GM18907 (cell line): Measurements from ENCODE around the gene RPS17.
"Not testable (repeated sequence)": the region's sequence is repeated elsewhere in the genome, so short reads cannot be mapped to it uniquely, and the experiment has no call there.

Experiments
- ATAC-seq: cut with Tn5 transposase; IDR thresholded peaks from one replicate; pipeline ENCODE4 v1.9.1; 2021; ENCODE audit warnings: mild to moderate bottlenecking, moderate library complexity; ENCODE audit not compliant: unreplicated experiment

The RPS17 gene

DNA sequence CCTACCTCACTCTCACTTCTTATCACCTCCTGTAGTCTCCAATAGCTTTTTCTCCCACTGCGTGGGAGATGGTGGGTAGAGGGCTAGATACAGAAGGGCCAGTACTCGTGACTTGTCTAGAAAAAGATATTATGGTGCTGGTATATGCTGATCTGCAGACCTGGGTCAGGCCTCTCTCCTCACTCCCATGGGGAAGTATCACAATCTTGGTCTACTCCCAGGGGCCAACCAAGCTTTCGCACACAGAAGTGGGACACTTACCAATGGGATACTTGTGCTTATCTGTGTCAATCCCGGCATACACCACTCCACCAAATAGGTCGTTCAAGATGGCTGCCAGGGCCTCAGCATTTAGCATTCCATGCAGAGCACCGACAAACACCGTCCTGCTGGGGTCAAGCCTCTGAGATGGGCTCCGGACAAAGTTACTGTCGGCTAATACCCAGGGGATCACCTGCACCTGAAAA lies 9.0 kb upstream of the RPS17 start:
- no peak for ATAC-seq

DNA sequence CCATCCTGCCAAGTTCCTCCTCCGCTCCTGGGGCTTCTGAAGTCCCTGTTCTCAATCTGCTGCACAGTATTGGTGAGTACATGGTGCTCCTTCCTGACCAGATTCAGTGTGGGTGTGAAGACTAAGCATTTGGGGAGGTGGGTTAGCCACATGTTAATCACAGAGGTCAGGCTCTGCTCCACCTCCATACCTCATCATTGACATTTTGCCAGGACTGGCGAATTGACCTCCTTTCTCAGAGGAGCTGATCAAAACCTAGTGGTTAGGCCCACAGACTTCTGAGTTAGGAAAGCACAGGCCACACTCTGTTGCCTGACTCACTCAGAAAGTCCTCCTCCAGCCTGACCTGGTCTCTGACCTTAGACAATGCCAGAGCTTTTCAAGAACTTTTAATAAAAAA lies 8.4 kb upstream of the RPS17 start:
- no peak for ATAC-seq

DNA sequence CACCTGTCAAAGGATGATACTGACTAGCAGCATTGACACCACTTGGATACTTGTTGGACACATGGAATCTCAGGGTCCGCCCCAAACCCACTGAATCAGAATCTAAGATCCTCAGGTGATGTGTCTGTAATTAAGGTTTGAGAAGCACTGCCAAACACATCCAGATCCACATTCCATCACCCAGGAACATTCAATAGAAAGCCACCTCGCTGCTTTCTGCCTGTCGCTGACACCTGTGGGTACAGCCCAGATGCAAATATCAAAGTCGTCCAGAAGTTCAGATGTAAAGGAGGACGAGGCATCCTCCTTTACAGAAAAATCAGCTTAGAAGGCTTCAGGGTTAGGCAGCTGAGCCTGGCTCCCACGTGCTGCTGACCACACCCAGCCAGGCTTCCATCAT lies 5.2 kb upstream of the RPS17 start:
- ATAC-seq: no peak

DNA sequence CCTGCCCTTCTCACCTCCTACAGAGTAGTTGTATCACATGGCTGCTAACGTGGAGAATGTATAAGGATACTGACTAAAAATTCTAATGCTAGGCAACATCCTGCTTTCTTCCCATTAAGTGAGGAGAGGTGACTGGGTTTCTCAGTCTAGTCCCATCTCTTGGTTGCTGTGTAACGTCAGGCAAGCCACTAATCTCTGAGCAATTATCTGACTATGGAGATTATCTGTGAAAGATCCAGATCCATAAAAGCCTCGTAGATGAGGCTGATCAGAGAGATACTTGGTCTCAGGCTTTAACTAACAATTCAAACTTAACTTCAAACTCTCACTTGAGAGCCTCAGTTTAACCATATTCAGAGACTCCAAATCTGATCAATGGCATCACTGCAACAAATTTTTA lies 4.7 kb upstream of the RPS17 start:
- no peak for ATAC-seq

DNA sequence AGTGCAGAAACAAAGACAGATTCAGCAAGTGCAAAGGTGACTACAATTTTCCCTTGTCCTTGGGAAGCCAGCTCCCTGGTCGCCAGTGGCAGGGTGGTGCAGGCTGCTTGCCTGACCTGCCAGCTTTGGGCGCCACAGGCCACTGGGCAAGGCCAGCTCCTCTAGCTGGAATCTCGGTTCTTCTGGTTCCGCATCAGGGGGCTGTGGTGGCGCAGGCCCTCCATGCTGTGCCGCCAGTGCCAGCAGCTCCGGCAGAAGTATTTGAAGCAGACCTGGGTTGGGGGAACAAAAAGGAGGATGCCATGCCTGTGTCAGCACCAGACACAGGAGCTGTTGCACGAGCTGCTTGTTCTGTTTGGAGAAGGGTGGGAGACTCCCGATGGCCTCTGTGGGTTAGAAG lies 4.2 kb upstream of the RPS17 start:
- ATAC-seq: no peak

DNA sequence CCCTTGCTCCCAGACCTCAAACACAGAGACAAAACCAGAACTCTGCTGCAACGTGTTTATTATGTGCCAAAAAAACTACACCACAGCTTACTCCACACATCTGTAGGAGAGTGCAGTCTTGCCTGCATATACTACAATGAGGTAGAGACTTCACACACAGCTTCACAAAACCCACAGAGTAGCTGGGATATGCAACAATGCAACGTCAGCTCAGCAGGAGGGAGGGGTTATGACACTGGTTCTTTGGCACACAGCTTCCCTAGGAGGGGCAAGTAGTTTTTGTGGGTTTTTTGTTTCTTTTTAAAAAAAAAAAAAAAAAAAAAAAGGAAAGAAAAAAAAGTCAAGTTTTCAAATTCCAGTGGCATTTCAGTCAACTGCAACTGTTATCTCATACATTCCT lies 2.9 kb upstream of the RPS17 start:
- ATAC-seq: no peak

DNA sequence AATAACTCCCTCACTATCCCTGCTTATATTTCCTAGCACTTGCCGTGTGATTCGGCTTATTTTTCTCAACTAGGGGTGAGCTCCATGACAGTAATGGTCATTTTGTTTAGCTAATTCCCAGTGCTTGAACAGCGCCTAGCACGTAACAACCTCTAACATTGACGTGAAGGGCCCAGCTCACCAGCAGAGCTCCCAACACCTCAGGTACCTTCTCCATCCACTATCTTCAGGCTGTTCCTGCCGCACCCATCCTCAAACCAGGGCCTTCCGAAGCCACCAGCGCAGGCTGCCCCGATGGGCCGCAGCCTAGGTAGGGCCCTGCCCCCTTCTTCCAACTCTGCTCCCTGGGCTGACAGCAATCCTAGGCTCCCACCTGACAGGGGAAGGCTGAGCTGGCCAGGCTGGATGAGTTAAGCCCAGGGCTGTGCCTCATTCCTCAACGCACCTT lies 751 bp upstream of the RPS17 start:
- ATAC-seq: no peak

DNA sequence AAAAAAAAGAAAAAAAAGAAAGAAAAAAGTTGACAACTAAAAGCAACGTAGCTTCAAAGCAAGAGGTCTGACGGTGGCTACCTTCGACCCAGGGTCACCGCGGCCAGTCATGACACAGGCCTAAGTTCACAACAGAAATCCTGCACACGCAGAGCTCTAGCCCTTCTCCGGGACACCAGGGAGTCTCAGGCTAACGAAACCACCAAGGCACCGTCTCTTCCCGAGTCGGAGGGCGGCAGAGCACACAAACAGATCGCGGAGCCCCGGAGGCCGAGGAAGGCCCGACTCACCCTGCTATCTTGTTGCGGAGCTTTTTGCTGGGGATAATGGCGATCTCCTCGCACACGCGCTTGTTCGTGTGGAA lies 584 bp downstream of the RPS17 start:
- ATAC-seq: peak; percentile 7

DNA sequence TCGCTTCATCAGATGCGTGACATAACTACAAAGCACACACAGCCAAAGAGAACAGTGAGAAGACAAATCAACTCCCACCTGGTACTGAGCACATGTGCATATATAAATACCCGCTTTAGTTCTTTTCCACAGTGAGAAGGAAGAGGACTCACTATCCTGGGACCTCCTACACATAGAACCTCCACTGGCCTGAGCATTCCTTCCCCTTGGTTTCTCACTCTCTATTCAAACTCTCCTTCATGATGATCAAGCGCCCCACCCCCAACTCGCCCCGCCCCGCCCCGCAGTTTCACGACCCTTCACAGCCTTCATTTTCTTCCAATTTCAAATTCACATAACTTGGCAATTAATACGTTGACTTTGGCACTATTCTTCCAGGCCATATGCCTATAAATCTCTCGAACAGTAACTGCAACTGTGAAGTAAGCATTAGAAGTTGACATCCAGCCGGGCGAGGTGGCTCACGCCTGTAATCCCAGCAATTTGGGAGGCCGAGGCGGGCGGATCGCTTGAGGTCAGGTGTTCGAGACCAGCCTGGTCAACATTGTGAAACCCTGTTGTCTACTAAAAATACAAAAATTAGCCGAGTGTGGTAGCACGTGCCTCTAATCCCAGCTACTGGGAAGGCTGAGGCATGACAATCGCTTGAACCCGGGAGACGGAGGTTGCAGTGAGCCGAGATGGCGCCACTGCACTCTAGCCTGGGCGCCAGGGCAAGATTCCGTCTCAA lies 1.1 kb downstream of the RPS17 start:
- ATAC-seq: no peak

DNA sequence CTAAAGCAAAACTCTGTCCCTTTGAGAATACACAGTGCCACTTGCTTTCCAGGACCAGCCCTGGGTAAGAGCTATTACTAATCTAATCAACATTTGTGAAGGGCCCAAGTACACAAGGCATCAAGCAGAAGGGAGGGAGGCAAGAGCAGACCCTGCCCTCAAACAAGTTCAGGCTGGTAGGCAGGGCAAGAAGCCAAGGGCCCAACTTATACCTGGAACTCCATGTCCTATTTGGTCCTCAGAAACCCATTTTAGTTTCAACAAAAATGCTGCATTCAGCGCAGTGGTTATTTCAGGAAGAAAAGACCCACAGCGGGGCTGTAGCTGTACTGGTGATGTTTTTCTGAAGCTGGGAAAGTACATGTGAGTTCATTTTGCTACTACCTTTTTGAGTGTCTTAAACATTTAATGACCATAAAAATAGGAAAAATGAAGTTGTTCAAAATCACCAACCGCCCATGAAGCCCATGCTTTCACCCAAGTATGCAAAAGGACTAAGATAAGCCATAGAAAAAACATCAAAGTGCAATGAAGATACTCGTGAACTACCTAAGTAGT lies 2.8 kb downstream of the RPS17 start:
- no peak for ATAC-seq

DNA sequence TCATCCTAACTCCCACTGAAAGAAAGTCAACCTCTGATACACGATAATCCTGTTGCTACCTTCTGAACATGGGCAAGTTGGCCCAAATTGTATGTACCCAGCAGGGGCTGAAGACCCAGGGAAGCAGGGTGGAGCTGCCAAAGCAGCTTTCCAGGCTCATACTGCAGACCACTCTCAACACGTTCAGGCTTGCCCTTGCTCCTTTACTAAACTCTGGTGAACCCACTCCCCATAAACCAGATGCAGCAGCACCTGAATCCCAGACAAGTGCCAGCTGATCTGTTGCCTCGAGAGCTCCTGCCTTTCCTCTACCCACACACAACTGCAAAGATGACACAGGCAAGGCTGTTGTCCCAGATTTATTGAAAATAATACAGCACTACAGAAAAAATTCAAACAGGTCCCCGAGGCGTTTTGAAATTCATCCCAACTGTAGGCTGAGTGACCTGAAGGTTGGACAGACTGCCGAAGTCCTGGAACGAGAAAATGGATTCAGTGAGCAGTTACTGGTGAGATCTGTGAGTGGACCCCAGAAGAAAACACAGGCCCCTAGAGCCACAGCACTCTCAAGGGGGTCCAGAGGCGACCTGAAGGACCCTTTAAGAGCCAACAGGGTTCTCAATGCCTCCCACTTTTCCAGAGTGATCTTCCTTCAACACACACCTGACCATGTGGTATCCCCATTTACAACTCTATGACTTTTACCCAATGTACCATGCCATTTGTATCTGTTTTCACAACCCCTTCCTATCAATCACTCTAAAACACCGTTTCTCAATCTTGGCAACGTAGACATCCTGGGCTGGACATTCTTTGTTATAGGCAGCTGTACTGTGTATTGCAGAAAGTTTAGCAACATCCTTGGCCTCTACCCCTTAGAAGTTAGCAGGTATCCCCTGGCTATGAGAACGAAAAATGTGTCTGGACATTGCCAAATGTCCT lies 3.6 kb downstream of the RPS17 start:
- no peak for ATAC-seq

DNA sequence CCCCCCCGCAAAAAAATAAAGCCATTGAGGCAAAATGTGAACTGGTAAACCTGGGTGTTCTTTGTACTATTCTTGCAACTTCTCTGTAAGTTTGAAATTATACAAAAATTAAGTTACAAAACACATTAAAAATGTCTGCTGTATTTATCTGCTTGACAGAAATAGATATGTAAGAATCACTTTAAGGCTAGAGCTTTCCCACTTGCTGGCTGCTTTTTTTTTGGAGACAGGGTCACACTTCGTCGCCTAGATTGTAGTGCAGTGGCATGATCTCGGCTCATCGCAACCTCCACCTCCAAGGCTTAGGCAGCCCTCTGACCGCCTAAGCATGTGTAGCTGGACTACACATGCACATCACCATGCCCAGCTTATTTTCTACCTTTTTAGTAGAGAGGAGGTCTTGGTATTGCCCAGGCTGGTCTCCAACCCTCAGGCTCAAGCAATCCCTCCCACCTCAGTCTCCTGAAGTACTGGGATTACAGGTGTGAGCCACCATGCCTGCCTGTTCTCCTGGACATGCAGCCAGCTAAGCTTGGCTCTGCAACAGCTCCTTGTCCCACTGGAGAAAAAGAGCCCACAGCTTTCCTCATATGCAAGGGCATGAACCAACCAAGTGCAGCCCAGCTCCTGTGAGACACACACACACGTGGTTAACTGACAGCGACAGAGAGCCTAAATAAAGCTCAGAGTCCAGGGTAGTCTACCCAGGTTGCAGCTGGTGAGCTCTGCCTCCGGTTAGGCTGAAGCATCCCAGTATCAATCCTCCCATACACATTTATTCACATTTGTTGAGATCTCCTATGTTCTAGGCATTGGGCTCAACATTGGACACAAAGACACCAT lies 4.5 kb downstream of the RPS17 start:
- ATAC-seq: no peak

DNA sequence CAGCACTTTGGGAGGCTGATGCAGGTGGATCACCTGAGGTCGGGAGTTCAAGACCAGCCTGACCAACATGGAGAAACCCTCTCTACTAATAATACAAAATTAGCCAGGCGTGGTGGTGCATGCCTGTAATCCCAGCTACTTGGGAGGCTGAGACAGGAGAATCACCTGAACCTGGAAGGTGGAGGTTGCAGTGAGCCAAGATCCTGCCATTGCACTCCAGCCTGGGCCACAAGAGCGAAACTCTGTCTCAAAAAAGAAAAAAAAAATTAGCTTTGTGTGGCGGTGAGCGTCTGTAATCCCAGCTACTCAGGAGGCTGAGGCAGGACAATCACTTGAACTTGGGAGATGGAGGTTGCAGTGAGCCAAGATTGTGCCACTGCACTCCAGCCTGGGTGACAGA lies 5.1 kb downstream of the RPS17 start:
- not testable (repeated sequence) for ATAC-seq

DNA sequence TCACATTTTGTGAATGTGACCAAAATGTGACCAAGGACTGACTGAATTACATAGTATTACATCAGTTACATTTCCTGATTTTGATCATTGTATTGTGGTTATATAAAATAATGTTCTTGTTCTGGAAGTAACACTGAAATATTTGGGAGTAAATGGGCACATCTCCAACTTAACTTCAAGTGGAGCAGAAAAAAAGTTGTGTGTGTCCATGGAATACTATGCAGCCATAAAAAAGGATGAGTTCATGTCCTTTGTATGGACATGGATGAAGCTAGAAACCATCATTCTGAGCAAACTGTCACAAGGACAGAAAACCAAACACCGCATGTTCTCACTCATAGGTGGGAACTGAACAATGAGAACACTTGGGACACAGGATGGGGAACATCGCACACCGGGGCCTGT lies 5.8 kb downstream of the RPS17 start:
- not testable (repeated sequence) for ATAC-seq

DNA sequence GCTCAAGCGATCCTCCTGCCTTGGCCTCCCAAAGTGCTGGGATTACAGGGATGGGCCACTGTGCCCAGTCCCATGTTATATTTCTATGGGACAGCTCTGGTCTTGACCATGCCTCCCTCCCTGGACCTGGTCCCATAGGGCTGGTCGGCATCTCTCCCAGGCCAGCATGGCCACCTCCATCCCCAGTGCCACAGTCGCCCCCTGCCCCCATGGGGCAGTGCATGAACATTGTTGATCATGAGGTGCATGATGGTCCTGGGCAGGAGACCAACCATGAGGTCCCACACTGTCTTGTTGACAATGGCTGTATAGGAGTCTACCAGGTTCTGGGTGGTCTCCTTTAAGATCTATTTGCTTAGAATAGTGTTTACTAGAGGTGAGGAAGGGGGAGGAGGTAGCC lies 6.5 kb downstream of the RPS17 start:
- no peak for ATAC-seq

DNA sequence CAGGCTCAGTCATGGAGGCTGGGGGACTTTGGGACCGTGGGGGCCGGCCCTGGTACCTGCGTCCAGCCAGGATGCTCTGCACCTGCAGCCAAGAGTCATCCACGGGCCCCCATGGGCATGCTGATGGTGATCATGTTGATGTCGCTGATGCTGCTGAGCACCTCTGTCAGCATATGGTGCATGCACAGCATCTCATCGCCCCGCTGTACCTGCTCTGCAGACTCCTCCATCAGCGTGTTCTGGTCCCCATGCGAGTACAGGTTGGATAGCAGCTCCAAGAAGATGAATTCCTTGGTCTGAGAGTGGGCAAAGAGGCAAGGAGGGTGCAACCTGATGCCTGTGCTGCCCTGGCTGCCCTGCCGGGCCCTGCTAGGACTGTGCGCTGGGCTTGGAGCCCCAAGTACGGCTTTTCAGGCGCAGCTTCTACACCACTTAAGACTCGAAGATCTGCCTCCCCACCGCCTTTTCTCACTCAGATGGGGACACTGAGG lies 7.2 kb downstream of the RPS17 start:
- no peak for ATAC-seq

DNA sequence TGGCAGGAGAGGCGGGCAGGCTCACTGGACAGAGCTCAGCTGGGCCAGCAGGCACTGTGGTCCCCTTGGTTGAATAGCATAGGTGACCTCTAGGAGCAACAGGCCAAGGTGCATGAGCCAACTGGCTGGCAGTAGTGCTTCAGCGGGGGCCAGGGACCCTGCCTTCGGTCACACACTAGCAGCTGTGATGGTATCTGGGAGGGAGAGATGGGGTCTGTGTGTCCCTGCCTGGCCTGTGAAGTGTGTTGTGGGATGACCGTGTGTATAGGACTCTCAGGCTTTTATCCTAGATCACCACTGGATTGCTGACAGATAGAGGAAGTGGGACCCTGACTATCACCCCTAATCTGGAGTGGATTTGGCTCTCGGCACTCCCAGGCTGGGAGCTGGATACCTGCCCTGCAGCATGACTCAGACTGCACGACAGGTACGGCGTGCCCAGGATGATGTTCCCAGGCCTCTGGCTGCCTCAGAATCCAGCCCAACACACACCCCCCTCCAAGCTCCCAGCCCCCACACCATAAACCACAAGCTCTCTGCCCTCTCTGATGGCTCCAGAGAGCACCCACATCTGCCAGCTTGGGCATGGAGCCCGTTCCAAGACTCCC lies 7.8 kb downstream of the RPS17 start:
- no peak for ATAC-seq

DNA sequence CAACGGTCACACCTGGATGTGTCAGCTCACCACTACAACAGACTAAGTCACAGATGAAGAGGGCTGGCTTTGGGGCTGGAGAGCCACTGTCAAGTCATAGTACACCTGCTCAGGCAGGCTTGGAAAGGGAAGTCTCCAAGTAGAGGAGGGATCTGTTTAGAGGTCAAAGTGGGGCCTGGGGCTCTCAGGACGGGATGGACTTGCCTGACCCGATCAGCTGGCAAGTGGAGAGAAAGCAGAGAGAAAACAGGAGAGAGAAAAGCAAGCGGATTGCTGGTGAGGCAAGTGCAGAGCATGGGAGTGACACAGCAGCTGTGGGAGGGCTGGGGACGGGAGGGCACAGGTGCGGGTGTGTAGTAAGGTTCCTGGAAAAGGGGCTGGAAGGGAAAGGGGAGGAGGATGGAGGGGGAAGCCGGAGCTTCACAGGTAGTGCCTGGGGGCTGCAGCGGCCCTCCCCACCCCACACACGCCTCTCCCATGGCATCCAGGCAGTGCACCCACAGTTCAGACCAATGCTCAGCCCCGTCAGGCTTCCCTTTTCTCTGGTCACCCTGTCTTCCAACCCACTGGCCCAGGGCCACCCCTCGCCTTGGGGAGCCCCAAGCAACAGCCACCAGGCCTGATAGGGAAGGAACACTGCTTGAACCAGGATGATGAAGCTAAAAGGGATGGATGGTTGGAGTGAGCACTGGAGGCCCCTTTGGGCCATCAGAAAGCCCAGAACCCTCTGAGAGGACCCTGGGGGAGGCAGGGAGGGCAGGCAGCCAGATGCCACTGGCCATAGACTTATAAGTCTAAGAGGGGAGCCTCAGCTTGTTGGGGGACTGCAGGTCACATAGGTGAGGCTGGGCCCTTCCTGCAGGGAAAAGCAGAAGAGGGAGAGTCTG lies 8.5 kb downstream of the RPS17 start:
- ATAC-seq: no peak
